GM12892 (cell line): ENCODE data around the gene SYCN.

Source experiments
- POLR2A ChIP-seq: IDR thresholded peaks from 2 replicates; pipeline ENCODE4 v1.6.1; 2011; ENCODE audit warnings: low read depth, low read length, control low read depth
- POLR2AphosphoS5 ChIP-seq: IDR thresholded peaks from 2 replicates; pipeline ENCODE4 v1.6.1; 2011; ENCODE audit warnings: low read depth, low read length, control low read depth
- TAF1 ChIP-seq: IDR thresholded peaks from 2 replicates; pipeline ENCODE4 v1.6.1; 2011; ENCODE audit warnings: low read depth, mild to moderate bottlenecking, control low read depth, low read length, borderline replicate concordance

- TF ChIP-seq POLR2A (no peak), TAF1 (no peak), POLR2AphosphoS5 (no peak)
These were observed 33.5 kb downstream of the SYCN start for GRCh38 chr19:39170386-39171231.
